Bronchial epithelial cell (primary cell): Measurements from ENCODE around the gene ZNF143. TPM values are rescaled to one million over a fixed set of nuclear protein-coding genes. Genes with fewer than 3 reads are reported as not detected.
A peak's percentile ranks its signal among the peaks of the same experiment; 100 is the strongest.
"Not testable (repeated sequence)": the region's sequence is repeated elsewhere in the genome, so short reads cannot be mapped to it uniquely, and the experiment has no call there.

Source experiments
- DNase-seq: peaks from one replicate; pipeline ENCODE4 v3.0.0-alpha.2; 2010; ENCODE audit warnings: low read depth
- FAIRE-seq: peaks from 2 replicates; lab custom pipeline; 2011; peaks lifted over from hg19 to GRCh38; lab: Jason Lieb, UNC
- H3K27me3 ChIP-seq: 2 replicates; pipeline ENCODE4 v1.5.1; 2011; ENCODE audit warnings: low read length; ENCODE audit not compliant: control insufficient read depth, insufficient read depth
- H3K36me3 ChIP-seq: 2 replicates; pipeline ENCODE4 v1.5.1; 2011; ENCODE audit warnings: low read length; ENCODE audit not compliant: control insufficient read depth, insufficient read depth
- H3K4me3 ChIP-seq: 2 replicates; pipeline ENCODE4 v1.5.1; 2011; ENCODE audit warnings: mild to moderate bottlenecking, low read depth, low read length, control low read depth
- total RNA-seq: library from RNA; depleted of rRNA; stranded (reverse); fragments of >200 nt; gene quantifications from 2 replicates; pipeline ENCODE4 v1.2.1, GENCODE V29; 2014
- TF ChIP-seq, protein P1 (sequence below): IDR thresholded peaks from 2 replicates; pipeline ENCODE4 v1.5.1; 2011; ENCODE audit warnings: mild to moderate bottlenecking, moderate library complexity, low read length, control low read depth, inconsistent platforms; ENCODE audit not compliant: insufficient read depth, severe bottlenecking

ZNF143 gene
- total RNA-seq, result 54.2 and 63.8 TPM in 2 replicates

DNA sequence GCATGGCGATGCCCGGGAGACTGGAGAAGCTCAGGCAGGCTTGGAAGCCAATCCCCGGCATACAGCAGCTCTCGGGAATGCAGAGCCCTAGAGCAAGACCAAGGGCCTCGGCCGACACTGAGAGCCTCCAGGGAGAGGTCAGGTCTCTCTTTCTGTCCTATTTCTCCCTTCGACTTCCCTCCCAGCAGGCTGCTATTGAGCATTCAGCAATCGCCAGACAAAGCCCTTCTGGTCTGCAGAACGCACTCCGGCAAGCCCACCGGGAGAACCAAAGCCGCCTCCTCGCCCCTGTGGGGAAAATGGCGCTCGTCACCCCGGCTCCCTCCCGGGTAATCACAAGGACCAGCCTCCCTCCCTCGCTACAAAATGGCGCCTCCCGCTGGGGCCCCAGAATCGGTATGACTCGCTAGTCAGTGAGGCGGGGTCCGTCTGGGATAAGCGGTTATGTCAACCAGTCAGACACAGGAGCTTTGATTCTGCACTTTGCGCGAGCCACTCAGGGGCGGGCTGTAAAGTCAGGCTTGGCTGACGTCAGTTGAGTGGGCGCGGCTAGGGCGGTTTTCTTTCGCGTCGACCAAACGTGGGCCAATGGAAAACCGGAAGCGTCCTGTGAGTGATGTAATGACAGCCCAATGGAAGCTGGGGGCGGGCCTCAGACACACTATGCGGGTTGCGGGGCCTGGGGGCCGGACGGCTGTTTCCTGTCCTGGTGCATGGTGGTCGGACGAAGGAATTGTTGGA is at the start of gene ZNF143:
Gene ZNF143 (plus strand): TSS at position 691 of the 741 bp plus-strand sequence. CDS start 10,297 bp downstream, outside the sequence.
- Histone ChIP-seq H3K36me3 (no peaks in the 10 kb centered on the region), H3K27me3 (no peaks in the 10 kb centered on the region), H3K4me3 (peak within 1 kb of the TSS; percentile 99)
- TF ChIP-seq, protein P1, sequence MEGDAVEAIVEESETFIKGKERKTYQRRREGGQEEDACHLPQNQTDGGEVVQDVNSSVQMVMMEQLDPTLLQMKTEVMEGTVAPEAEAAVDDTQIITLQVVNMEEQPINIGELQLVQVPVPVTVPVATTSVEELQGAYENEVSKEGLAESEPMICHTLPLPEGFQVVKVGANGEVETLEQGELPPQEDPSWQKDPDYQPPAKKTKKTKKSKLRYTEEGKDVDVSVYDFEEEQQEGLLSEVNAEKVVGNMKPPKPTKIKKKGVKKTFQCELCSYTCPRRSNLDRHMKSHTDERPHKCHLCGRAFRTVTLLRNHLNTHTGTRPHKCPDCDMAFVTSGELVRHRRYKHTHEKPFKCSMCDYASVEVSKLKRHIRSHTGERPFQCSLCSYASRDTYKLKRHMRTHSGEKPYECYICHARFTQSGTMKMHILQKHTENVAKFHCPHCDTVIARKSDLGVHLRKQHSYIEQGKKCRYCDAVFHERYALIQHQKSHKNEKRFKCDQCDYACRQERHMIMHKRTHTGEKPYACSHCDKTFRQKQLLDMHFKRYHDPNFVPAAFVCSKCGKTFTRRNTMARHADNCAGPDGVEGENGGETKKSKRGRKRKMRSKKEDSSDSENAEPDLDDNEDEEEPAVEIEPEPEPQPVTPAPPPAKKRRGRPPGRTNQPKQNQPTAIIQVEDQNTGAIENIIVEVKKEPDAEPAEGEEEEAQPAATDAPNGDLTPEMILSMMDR, result no peak
- FAIRE-seq, result peak; percentile 62
- peak; percentile 98 for DNase-seq

DNA sequence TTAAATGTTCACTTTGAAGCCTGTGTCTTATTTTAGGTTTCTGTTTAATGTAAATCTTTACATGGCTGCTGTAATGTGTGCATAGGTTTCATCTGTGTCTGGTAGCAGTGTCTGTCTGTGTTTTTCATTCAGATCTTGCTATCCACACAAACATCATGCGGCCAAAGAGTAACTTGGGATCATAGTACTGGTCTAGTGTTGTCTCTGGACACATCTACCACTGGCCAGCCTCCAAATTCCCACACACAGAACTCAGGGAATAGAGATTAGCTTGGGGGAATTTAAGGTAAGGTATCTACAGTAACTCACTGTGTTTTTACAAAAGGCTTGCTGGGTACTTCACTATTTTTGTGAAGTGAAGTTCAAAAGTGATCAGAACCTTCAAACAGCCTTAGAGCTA is 32.1 kb upstream of the ZNF143 start:
- DNase-seq (no peak), FAIRE-seq (no peak)
- Histone ChIP-seq H3K27me3 (no peaks in the 10 kb centered on the region), H3K4me3 (no peak overlapping the region), H3K36me3 (peaks cover 16% of the 10 kb centered on the region)
- TF ChIP-seq, protein P1, result no peak

DNA sequence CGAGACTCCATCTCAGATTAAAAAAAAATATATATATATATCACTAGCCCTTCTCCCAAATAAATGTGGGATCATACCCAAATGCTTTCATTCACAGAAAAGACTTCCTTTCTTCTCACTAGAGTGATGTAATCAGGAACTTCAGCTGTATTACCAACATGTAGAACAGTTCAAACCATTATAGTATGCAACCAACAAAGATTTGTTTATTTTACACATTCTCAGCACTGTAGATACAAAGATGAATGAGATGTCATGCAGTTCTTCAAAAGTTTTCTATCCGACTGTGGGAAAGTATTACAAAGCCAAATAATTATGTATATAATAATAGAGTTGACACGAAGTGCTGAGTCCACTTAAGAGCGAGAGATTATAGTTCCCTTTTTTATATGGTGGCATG is 22.2 kb upstream of the ZNF143 start:
- H3K36me3 ChIP-seq, result peaks cover 15% of the 10 kb centered on the region
- FAIRE-seq (no peak), DNase-seq (no peak)
- TF ChIP-seq, protein P1, result no peak
- H3K4me3 ChIP-seq, result no peak overlapping the region
- H3K27me3 ChIP-seq, result no peaks in the 10 kb centered on the region

DNA sequence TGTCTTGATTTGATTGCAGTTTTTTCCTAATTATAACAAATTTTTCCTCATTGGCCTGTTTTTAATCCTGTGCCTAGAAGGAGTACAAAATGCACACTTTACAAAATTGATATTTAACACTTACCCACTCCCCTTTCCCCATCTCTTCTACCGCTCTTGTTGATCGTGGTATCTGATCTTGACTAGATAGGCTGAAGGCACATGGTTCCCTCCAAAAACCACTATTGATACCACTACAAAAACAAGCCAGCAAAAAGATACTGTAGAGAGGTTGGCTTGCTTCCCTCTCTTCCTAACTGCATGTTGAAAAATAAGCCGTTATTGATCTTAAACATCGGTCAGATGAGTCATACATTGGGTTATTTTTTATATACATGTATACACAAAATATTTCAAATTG is 14.6 kb upstream of the ZNF143 start:
- TF ChIP-seq, protein P1, result no peak
- Histone ChIP-seq H3K4me3 (no peak overlapping the region), H3K27me3 (no peaks in the 10 kb centered on the region), H3K36me3 (peaks cover 8% of the 10 kb centered on the region)
- FAIRE-seq (no peak), DNase-seq (no peak)

DNA sequence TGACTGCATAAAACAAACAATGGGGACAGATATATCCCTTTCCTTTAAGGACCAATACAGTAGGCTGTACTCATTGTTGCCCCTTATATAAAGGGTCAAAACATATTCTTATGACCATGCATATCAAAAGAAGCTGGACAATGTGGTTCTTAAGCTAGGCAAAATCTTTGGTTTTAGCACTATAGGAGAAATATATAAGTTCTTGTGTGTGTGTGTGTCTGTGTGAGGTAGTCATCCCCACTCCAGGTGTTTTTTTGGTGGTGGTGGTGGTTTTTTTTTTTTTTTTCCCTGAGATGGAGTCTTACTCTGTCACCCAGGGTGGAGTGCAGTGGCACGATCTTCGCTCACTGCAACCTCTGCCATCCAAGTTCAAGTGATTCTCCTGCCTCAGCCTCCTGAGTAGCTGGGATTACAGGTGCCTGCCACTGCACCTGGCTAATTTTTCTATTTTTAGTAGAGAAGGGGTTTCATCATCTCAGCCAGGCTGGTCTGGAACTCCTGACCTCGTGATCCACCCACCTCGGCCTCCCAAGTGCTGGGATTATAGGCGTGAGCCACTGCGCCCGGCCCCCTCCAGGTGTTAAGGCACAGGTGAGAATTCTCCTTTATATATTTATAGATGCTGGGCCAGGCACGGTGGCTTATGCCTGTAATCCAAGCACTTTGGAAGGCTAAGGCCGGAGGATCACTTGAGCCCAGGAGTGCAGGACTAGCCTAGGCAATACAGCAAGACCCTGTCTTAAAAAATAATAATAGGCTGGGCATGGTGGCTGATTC is 12.0 kb upstream of the ZNF143 start:
- Histone ChIP-seq H3K4me3 (no peak overlapping the region), H3K36me3 (no peaks in the 10 kb centered on the region), H3K27me3 (no peaks in the 10 kb centered on the region)
- TF ChIP-seq, protein P1, result no peak
- DNase-seq (no peak), FAIRE-seq (no peak)

DNA sequence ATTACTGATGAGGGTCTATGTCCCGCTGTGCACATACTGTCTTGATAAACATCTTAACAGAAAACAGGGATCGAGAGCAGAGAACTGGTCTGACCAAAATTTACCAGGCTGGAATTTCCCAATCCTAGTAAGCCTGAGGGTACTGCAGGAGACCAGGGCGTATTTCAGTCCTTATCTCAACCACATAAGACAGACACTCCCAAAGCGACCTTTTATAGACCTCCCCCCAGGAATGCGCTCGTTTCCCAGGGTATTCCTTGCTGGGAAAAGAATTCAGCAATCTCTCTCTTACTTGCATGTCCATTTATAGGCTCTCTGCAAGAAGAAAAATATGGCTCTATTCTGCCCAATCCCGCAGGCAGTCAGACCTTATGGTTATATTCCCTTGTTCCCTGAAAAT is 8.8 kb upstream of the ZNF143 start:
- DNase-seq, H3K36me3 ChIP-seq, FAIRE-seq, H3K4me3 ChIP-seq, H3K27me3 ChIP-seq: not testable (repeated sequence)
